HEK293T (cell line): Measurements from ENCODE around the gene MAPT.
"Not testable (repeated sequence)": the region's sequence is repeated elsewhere in the genome, so short reads cannot be mapped to it uniquely, and the experiment has no call there.

Source experiments
- CTCF ChIA-PET: fragments of 350-600 bp; formaldehyde crosslinking; extraction: SDS; loops from one replicate; lab custom pipeline; 2021; ENCODE audit warnings: antibody characterized with exemption, inconsistent platforms; lab: Yijun Ruan, JAX
- POLR2A ChIA-PET: fragments of 350-600 bp; formaldehyde crosslinking; extraction: SDS; loops from one replicate; lab custom pipeline; 2020; ENCODE audit warnings: antibody characterized with exemption, inconsistent platforms; lab: Yijun Ruan, JAX
- DNase-seq: peaks from one replicate; pipeline ENCODE4 v3.0.0; 2012; ENCODE audit warnings: mixed read lengths; ENCODE audit errors: extremely low spot score
- ARNT ChIP-seq: fragments of 450-650 bp; IDR thresholded peaks from 2 replicates; pipeline ENCODE4 v1.6.1; 2017; ENCODE audit warnings: mild to moderate bottlenecking
- BHLHE40 ChIP-seq: fragments of 450-650 bp; IDR thresholded peaks from 2 replicates; pipeline ENCODE4 v1.6.1; 2016; ENCODE audit warnings: mild to moderate bottlenecking, moderate library complexity, borderline replicate concordance
- CTBP1 ChIP-seq: fragments of 450-650 bp; IDR thresholded peaks from 2 replicates; pipeline ENCODE4 v1.6.1; 2016; ENCODE audit warnings: borderline replicate concordance
- ELF4 ChIP-seq: fragments of 450-650 bp; IDR thresholded peaks from 2 replicates; pipeline ENCODE4 v1.6.1; 2017; ENCODE audit warnings: antibody characterized with exemption
- FOXA1 ChIP-seq: fragments of 450-650 bp; IDR thresholded peaks from 2 replicates; pipeline ENCODE4 v1.6.1; 2016; ENCODE audit warnings: mild to moderate bottlenecking
- FOXK2 ChIP-seq: fragments of 450-650 bp; IDR thresholded peaks from 2 replicates; pipeline ENCODE4 v1.6.1; 2016; ENCODE audit warnings: mild to moderate bottlenecking
- FOXM1 ChIP-seq: fragments of 450-650 bp; IDR thresholded peaks from 2 replicates; pipeline ENCODE4 v1.6.1; 2017; ENCODE audit warnings: mild to moderate bottlenecking, borderline replicate concordance
- HDGF ChIP-seq: fragments of 450-650 bp; IDR thresholded peaks from 2 replicates; pipeline ENCODE4 v1.6.1; 2017; ENCODE audit warnings: antibody characterized with exemption, borderline replicate concordance
- L3MBTL2 ChIP-seq: fragments of 450-650 bp; conservative IDR thresholded peaks from 2 replicates; pipeline ENCODE4 v1.6.1; 2016; ENCODE audit warnings: mild to moderate bottlenecking
- LEF1 ChIP-seq: fragments of 450-650 bp; IDR thresholded peaks from 2 replicates; pipeline ENCODE4 v1.6.1; 2017; ENCODE audit warnings: mild to moderate bottlenecking, borderline replicate concordance
- NFRKB ChIP-seq: fragments of 450-650 bp; IDR thresholded peaks from 2 replicates; pipeline ENCODE4 v1.6.1; 2016; ENCODE audit warnings: mild to moderate bottlenecking, moderate library complexity
- PKNOX1 ChIP-seq: fragments of 450-650 bp; IDR thresholded peaks from 2 replicates; pipeline ENCODE4 v1.6.1; 2016
- SP1 ChIP-seq: fragments of 450-650 bp; IDR thresholded peaks from 2 replicates; pipeline ENCODE4 v1.6.1; 2017
- SUZ12 ChIP-seq: fragments of 450-650 bp; IDR thresholded peaks from 2 replicates; pipeline ENCODE4 v1.6.1; 2016; ENCODE audit warnings: mild to moderate bottlenecking
- TARDBP ChIP-seq: fragments of 450-650 bp; IDR thresholded peaks from 2 replicates; pipeline ENCODE4 v1.6.1; 2016
- ZNF384 ChIP-seq: fragments of 450-650 bp; IDR thresholded peaks from 2 replicates; pipeline ENCODE4 v1.6.1; 2016

MAPT gene

GRCh38 chr17:46002973-46003316, 108.6 kb downstream of the MAPT start:
- TF ChIP-seq LEF1 (no peak), ARNT (no peak), SP1 (no peak), FOXA1 (no peak), NFRKB (no peak), L3MBTL2 (no peak), PKNOX1 (no peak)
- POLR2A ChIA-PET = no interaction called here
- no peak for DNase-seq
- CTCF ChIA-PET = interaction anchor here (0.6 to 3.4 kb wide), 2 partner anchors 209 to 264 kb away, joined by 3 to 24 read pairs; no protein-coding TSS in a partner anchor

- no peak for TF ChIP-seq NFRKB
- TF ChIP-seq BHLHE40 = no peak
- no peak for TF ChIP-seq ZNF384
- TF ChIP-seq HDGF = no peak
- no peak for TF ChIP-seq TARDBP
- TF ChIP-seq L3MBTL2 = no peak
- no peak for TF ChIP-seq FOXK2
- TF ChIP-seq LEF1 = no peak
- TF ChIP-seq ELF4 = no peak
- no peak for TF ChIP-seq CTBP1
- TF ChIP-seq ARNT = no peak
- TF ChIP-seq FOXA1 = no peak
- TF ChIP-seq FOXM1 = no peak
- TF ChIP-seq SUZ12 = no peak
- TF ChIP-seq PKNOX1 = no peak
- no peak for TF ChIP-seq SP1
- ChIA-PET POLR2A (no interaction called here), CTCF (interaction anchor here (0.6 to 1.0 kb wide), 2 partner anchors 52 to 209 kb away, joined by 4 to 5 read pairs; no protein-coding TSS in a partner anchor)
- no peak for DNase-seq
Measured at GRCh38 chr17:46003907-46004748, 109.8 kb downstream of the MAPT start.

GRCh38 chr17:46006082-46006481, 111.7 kb downstream of the MAPT start:
- CTCF ChIA-PET, DNase-seq, POLR2A ChIA-PET: not testable (repeated sequence)

GRCh38 chr17:46007461-46007965, 113.2 kb downstream of the MAPT start:
- POLR2A ChIA-PET = no interaction called here
- TF ChIP-seq PKNOX1 (no peak), FOXM1 (no peak), L3MBTL2 (no peak), SP1 (no peak), FOXA1 (no peak), BHLHE40 (no peak), ZNF384 (no peak), ARNT (no peak), LEF1 (no peak), NFRKB (no peak)
- CTCF ChIA-PET = no interaction called here
- DNase-seq = no peak

GRCh38 chr17:46008591-46008990, 114.2 kb downstream of the MAPT start:
- TF ChIP-seq TARDBP (no peak), FOXM1 (no peak), FOXA1 (no peak), SUZ12 (no peak), HDGF (no peak), L3MBTL2 (no peak), BHLHE40 (no peak), ELF4 (no peak)
- no peak for DNase-seq
- ChIA-PET POLR2A (interaction anchor here (0.7 kb wide), 1 partner anchor 207 kb away, joined by 3 read pairs; no protein-coding TSS in a partner anchor), CTCF (no interaction called here)

GRCh38 chr17:46009681-46010596, 115.6 kb downstream of the MAPT start:
- DNase-seq = no peak
- ChIA-PET CTCF (no interaction called here), POLR2A (no interaction called here)
- no peak for TF ChIP-seq LEF1
- no peak for TF ChIP-seq ARNT
- TF ChIP-seq FOXM1 = no peak
- no peak for TF ChIP-seq PKNOX1
- no peak for TF ChIP-seq SUZ12
- TF ChIP-seq L3MBTL2 = no peak
- TF ChIP-seq CTBP1 = no peak
- no peak for TF ChIP-seq HDGF
- no peak for TF ChIP-seq ELF4
- no peak for TF ChIP-seq FOXK2
- no peak for TF ChIP-seq SP1
- no peak for TF ChIP-seq FOXA1
- TF ChIP-seq TARDBP = no peak
- TF ChIP-seq ZNF384 = no peak
- TF ChIP-seq NFRKB = no peak
